ENCODE results near the gene ARHGEF33.

Gene ARHGEF33

DNA sequence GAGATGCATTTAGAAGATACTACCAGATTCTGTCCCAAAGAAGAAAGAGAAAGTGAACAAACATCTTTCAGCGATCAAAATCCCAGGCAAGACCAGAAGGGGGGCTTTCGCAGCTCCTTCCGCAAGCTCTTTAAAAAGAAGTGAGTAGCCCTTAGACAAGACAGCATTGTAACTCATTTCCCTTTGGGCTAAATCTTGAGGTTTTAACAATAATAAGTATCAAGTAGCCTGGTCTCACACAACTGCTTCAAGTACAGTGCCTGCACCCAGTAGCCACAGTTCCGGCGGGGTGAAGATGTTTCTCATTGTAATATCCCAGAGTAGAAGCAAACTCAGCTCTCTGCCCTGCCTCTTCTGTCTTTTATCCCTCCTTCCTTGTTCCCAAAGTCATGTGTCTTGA is 76.3 kb downstream of the ARHGEF33 start (continued):
- TF ChIP-seq, protein P1, sequence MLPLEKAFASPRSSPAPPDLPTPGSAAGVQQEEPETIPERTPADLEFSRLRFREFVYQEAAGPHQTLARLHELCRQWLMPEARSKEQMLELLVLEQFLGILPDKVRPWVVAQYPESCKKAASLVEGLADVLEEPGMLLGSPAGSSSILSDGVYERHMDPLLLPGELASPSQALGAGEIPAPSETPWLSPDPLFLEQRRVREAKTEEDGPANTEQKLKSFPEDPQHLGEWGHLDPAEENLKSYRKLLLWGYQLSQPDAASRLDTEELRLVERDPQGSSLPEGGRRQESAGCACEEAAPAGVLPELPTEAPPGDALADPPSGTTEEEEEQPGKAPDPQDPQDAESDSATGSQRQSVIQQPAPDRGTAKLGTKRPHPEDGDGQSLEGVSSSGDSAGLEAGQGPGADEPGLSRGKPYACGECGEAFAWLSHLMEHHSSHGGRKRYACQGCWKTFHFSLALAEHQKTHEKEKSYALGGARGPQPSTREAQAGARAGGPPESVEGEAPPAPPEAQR (tag by site-specific recombination; IDR thresholded peaks at IDR 0.05): no peak
- TF ChIP-seq ELK4 (IDR thresholded peaks at IDR 0.05; ENCODE audit: borderline replicate concordance, low read depth, low read length): no peak

DNA sequence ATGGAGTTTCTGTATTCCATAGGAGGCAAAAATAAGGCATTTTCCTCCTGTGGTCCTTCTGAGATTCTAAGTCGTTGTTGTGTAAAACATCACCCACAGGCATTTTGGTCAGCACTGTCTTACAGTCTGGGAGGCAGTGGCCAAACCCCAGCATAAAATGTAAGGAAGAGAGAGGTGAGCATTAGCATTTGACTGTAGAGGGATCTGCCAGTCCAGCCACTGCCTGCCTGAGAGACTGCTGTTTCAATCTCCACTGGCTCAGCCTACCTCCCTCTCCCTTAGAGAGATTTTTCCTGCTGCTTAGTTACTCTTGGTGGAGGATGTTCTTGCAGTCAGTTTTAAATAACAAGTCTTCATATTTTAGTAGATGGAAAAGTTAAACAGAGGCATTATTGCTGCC is 77.0 kb downstream of the ARHGEF33 start:
- ChIA-PET POLR2A (no interaction called here), CTCF (no interaction called here)
- TF ChIP-seq ZNF324 (tag by site-specific recombination; IDR thresholded peaks at IDR 0.05): no peak
- TF ChIP-seq ZNF658 (tag by site-specific recombination; IDR thresholded peaks at IDR 0.05): no peak
- no peak for TF ChIP-seq ZNF184 (tag by site-specific recombination; IDR thresholded peaks at IDR 0.05)
- TF ChIP-seq ZFP41 (tag by site-specific recombination; IDR thresholded peaks at IDR 0.05; ENCODE audit: borderline replicate concordance): no peak
- TF ChIP-seq ZNF335 (tag by site-specific recombination; conservative IDR thresholded peaks at IDR 0.05): no peak
- no peak for TF ChIP-seq ZNF830 (tag by site-specific recombination; IDR thresholded peaks at IDR 0.05; ENCODE audit: low read depth)
- TF ChIP-seq ELK4 (IDR thresholded peaks at IDR 0.05; ENCODE audit: borderline replicate concordance, low read depth, low read length): no peak
- TF ChIP-seq ZIC2 (tag by site-specific recombination; IDR thresholded peaks at IDR 0.05): no peak
- TF ChIP-seq TSHZ1 (tag by site-specific recombination; IDR thresholded peaks at IDR 0.05; ENCODE audit: borderline replicate concordance): no peak
- no peak for TF ChIP-seq ZFHX2 (tag by site-specific recombination; conservative IDR thresholded peaks at IDR 0.05)
- no peak for TF ChIP-seq ZNF571 (tag by site-specific recombination; IDR thresholded peaks at IDR 0.05)
- no peak for TF ChIP-seq ZNF138 (tag by site-specific recombination; IDR thresholded peaks at IDR 0.05; ENCODE audit: borderline replicate concordance)
- no peak for TF ChIP-seq HOXD13 (CRISPR knock-in tag; IDR thresholded peaks at IDR 0.05; ENCODE audit: borderline replicate concordance)
- no peak for TF ChIP-seq SP3 (tag by site-specific recombination; IDR thresholded peaks at IDR 0.05)
- TF ChIP-seq BCL11B (tag by site-specific recombination; IDR thresholded peaks at IDR 0.05; ENCODE audit: low read depth): no peak
- TF ChIP-seq BCL11A (tag by site-specific recombination; IDR thresholded peaks at IDR 0.05; ENCODE audit: low read depth): no peak
- Histone ChIP-seq H3K9me3 (ENCODE audit: control insufficient read depth, insufficient read depth, low read depth, low read length) (no peaks in the 10 kb centered on the region), H3K36me3 (ENCODE audit: control insufficient read depth in 2 of 2, insufficient read depth in 1 of 2, low read length in 2 of 2) (no peaks in the 10 kb centered on the region), H3K4me3 (ENCODE audit: low read depth, low read length) (no peak overlapping the region), H3K4me1 (ENCODE audit: control insufficient read depth, insufficient read depth, low read length) (no peaks in the 10 kb centered on the region), H3K27ac (ENCODE audit: extremely low read depth, low read depth, low read length) (no peak overlapping the region)

GRCh38 chr2:38968021-38968420 is 78.3 kb downstream of the ARHGEF33 start:
- POLR2A ChIA-PET: no interaction called here
- CTCF ChIA-PET: no interaction called here
- Histone ChIP-seq H3K9me3 (ENCODE audit: control insufficient read depth, insufficient read depth, low read depth, low read length) (no peaks in the 10 kb centered on the region), H3K4me3 (ENCODE audit: low read depth, low read length) (no peak overlapping the region), H3K27ac (ENCODE audit: extremely low read depth, low read depth, low read length) (no peak overlapping the region), H3K4me1 (ENCODE audit: control insufficient read depth, insufficient read depth, low read length) (no peaks in the 10 kb centered on the region), H3K36me3 (ENCODE audit: control insufficient read depth in 2 of 2, insufficient read depth in 1 of 2, low read length in 2 of 2) (no peaks in the 10 kb centered on the region)
- no peak for TF ChIP-seq ZNF596 (tag by site-specific recombination; IDR thresholded peaks at IDR 0.05)
- no peak for TF ChIP-seq ZFP3 (tag by site-specific recombination; IDR thresholded peaks at IDR 0.05; ENCODE audit: low read depth)
